ENCODE data around the gene MYO7B. TPM values are rescaled to one million over a fixed set of nuclear protein-coding genes. Genes with fewer than 3 reads are reported as not detected.

Gene MYO7B
- total RNA-seq, 1 donor = under 0.01 TPM

GRCh38 chr2:127632592-127633489 lies 97.4 kb downstream of the MYO7B start:
- Histone ChIP-seq H3K27me3 (ENCODE audit: insufficient read depth, low read length) (no peaks in the 10 kb centered on the region), H3K36me3 (ENCODE audit: insufficient read depth, low read length) (no peaks in the 10 kb centered on the region), H3K4me3 (ENCODE audit: insufficient read depth, low read length) (no peak overlapping the region), H2AFZ (ENCODE audit: low read length) (no peak overlapping the region), H3K27ac (ENCODE audit: low read depth, low read length) (no peak overlapping the region), H4K20me1 (ENCODE audit: insufficient read depth, low read length) (no peaks in the 10 kb centered on the region), H3K4me2 (ENCODE audit: insufficient read depth, low read length) (no peak overlapping the region), H3K79me2 (ENCODE audit: insufficient read depth, low read length) (no peaks in the 10 kb centered on the region), H3K4me1 (ENCODE audit: insufficient read depth, low read length) (peaks cover 8% of the 10 kb centered on the region), H3K9me3 (ENCODE audit: low read depth, low read length) (no peaks in the 10 kb centered on the region)
- peak; percentile 88 for DNase-seq (ENCODE audit: insufficient read length, low spot score, missing footprints)
- no peak for TF ChIP-seq CTCF (IDR thresholded peaks at IDR 0.05; ENCODE audit: extremely low read depth, low read depth, low read length)

- Histone ChIP-seq H3K9me3 (ENCODE audit: low read depth, low read length) (no peaks in the 10 kb centered on the region), H3K27me3 (ENCODE audit: insufficient read depth, low read length) (no peaks in the 10 kb centered on the region), H3K79me2 (ENCODE audit: insufficient read depth, low read length) (no peaks in the 10 kb centered on the region), H3K36me3 (ENCODE audit: insufficient read depth, low read length) (no peaks in the 10 kb centered on the region), H3K4me1 (ENCODE audit: insufficient read depth, low read length) (peaks cover 11% of the 10 kb centered on the region), H2AFZ (ENCODE audit: low read length) (no peak overlapping the region), H4K20me1 (ENCODE audit: insufficient read depth, low read length) (no peaks in the 10 kb centered on the region), H3K4me2 (ENCODE audit: insufficient read depth, low read length) (no peak overlapping the region), H3K27ac (ENCODE audit: low read depth, low read length) (no peak overlapping the region), H3K4me3 (ENCODE audit: insufficient read depth, low read length) (no peak overlapping the region)
- no peak for DNase-seq (ENCODE audit: insufficient read length, low spot score, missing footprints)
- TF ChIP-seq CTCF (IDR thresholded peaks at IDR 0.05; ENCODE audit: extremely low read depth, low read depth, low read length) = no peak
Measured at GRCh38 chr2:127633556-127634065, 98.1 kb downstream of the MYO7B start.

GRCh38 chr2:127634066-127634617 lies 98.7 kb downstream of the MYO7B start:
- Histone ChIP-seq H4K20me1 (ENCODE audit: insufficient read depth, low read length) (no peaks in the 10 kb centered on the region), H3K27me3 (ENCODE audit: insufficient read depth, low read length) (no peaks in the 10 kb centered on the region), H2AFZ (ENCODE audit: low read length) (no peak overlapping the region), H3K4me1 (ENCODE audit: insufficient read depth, low read length) (peaks cover 11% of the 10 kb centered on the region), H3K27ac (ENCODE audit: low read depth, low read length) (no peak overlapping the region), H3K36me3 (ENCODE audit: insufficient read depth, low read length) (no peaks in the 10 kb centered on the region), H3K9me3 (ENCODE audit: low read depth, low read length) (no peaks in the 10 kb centered on the region), H3K79me2 (ENCODE audit: insufficient read depth, low read length) (no peaks in the 10 kb centered on the region), H3K4me2 (ENCODE audit: insufficient read depth, low read length) (no peak overlapping the region), H3K4me3 (ENCODE audit: insufficient read depth, low read length) (no peak overlapping the region)
- peak; percentile 76 for DNase-seq (ENCODE audit: insufficient read length, low spot score, missing footprints)
- no peak for TF ChIP-seq CTCF (IDR thresholded peaks at IDR 0.05; ENCODE audit: extremely low read depth, low read depth, low read length)
